ENCODE data around the gene COL6A2.
"Not testable (repeated sequence)": the region's sequence is repeated elsewhere in the genome, so short reads cannot be mapped to it uniquely, and the experiment has no call there.

COL6A2 gene

GRCh38 chr21:46097336-46098293, at the start of gene COL6A2:
COL6A2 (plus strand) TSS chr21:46098112.
- DNase-seq = peak; percentile 45

GRCh38 chr21:46048926-46049889, 48.7 kb upstream of the COL6A2 start:
- DNase-seq = no peak

GRCh38 chr21:46049890-46050667, 47.8 kb upstream of the COL6A2 start:
- DNase-seq = no peak

GRCh38 chr21:46050668-46051378, 47.1 kb upstream of the COL6A2 start:
- no peak for DNase-seq

- no peak for DNase-seq
These were observed 46.5 kb upstream of the COL6A2 start for GRCh38 chr21:46051379-46051770.

- no peak for DNase-seq
These were observed 45.9 kb upstream of the COL6A2 start for GRCh38 chr21:46051821-46052675.

GRCh38 chr21:46052703-46053651, 44.9 kb upstream of the COL6A2 start:
- DNase-seq = no peak

GRCh38 chr21:46054031-46054430, 43.9 kb upstream of the COL6A2 start:
- no peak for DNase-seq

GRCh38 chr21:46054451-46054881, 43.4 kb upstream of the COL6A2 start:
- no peak for DNase-seq

- no peak for DNase-seq
These were observed 42.0 kb upstream of the COL6A2 start for GRCh38 chr21:46055863-46056281.

GRCh38 chr21:46056450-46056903, 41.4 kb upstream of the COL6A2 start:
- DNase-seq = no peak

GRCh38 chr21:46057111-46057709, 40.7 kb upstream of the COL6A2 start:
- no peak for DNase-seq

GRCh38 chr21:46057710-46058241, 40.1 kb upstream of the COL6A2 start:
- DNase-seq = no peak

- DNase-seq = no peak
These were observed 39.3 kb upstream of the COL6A2 start for GRCh38 chr21:46058431-46059145.

- DNase-seq = no peak
These were observed 38.7 kb upstream of the COL6A2 start for GRCh38 chr21:46059195-46059594.

- DNase-seq = not testable (repeated sequence)
These were observed 38.0 kb upstream of the COL6A2 start for GRCh38 chr21:46059711-46060455.

GRCh38 chr21:46060596-46061061, 37.3 kb upstream of the COL6A2 start:
- DNase-seq = no peak
